HG03159 (cell line): ENCODE results near the gene EFCAB6.

ENCODE experiments used
- ATAC-seq: cut with Tn5 transposase; IDR thresholded peaks from one replicate; pipeline ENCODE4 v1.9.1; 2021; ENCODE audit warnings: mild to moderate bottlenecking, moderate library complexity; ENCODE audit not compliant: unreplicated experiment

EFCAB6 gene

DNA sequence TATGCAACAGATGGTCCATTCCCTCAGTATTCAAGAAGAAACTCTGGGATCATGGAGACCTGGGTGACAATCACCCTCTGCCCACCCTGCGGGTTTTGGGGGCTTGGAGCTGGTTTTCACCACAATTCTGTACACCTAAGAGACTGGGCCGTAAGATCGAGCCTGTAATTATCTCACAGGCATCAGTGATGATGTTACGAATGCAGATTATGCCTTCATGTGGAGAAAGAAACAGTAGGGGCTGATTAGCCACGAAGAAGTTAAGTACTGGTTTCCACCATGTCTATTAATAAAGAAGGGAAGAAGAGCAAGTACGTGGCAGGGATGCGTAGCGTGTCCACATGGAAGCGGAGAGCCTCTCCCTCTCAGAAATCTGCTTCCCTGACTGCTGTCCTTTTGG lies 5.3 kb upstream of the EFCAB6 start:
- ATAC-seq = no peak

DNA sequence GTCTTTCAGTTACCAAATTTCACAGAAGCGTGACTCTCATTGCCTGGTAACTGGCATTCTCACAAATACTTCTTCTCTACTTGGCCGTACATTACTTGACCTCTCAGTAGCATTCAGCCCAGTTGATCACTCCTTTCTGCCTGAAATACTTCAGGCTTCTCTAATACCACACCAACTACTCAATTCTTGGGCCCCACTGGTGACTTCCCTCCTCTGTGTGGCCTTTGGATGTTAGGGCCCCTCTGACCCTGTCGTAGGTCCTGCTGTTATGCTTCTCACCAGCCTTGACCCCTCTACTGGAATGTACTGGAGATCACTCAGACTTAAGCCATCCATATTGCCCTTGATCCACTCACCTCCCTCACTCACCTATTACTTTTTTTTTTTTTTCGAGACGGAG lies 2.2 kb upstream of the EFCAB6 start:
- no peak for ATAC-seq

DNA sequence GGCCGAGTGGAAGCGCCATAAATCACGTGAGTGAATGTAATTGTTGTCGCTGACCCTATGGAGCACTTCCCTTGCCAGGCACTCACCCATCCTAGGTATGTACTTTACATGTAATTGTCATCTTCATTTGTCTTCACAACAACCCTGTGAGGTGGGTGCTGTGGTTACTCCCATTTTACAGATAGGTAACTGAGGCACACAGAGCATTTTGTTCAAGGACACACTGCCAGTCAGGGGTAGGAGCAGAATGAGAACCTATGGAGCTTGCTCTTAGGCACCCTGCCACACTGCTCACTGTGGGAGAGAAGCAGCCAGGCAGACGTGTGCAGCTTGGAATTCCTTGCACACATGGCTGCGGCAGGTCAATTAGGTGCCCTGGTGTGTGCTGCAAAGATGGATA lies 785 bp upstream of the EFCAB6 start:
- no peak for ATAC-seq

DNA sequence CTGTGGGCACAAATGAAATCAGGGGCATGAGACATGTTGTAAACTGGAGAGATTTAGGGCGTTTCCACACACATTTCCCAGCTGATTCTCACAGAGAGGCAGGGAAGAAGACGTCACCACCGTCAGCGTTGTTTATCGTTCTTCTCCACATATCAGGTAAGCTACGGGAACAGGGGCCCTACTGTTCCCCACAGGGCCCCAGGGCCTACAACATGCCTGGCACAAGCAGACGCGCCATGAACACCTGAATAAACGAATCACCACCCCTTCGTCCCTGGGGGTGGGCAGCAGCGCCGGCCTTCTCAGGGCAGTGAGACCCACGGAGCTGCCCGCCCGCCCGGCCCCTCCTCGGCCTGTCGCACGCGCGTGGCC lies 342 bp downstream of the EFCAB6 start:
- peak; percentile 18 for ATAC-seq

DNA sequence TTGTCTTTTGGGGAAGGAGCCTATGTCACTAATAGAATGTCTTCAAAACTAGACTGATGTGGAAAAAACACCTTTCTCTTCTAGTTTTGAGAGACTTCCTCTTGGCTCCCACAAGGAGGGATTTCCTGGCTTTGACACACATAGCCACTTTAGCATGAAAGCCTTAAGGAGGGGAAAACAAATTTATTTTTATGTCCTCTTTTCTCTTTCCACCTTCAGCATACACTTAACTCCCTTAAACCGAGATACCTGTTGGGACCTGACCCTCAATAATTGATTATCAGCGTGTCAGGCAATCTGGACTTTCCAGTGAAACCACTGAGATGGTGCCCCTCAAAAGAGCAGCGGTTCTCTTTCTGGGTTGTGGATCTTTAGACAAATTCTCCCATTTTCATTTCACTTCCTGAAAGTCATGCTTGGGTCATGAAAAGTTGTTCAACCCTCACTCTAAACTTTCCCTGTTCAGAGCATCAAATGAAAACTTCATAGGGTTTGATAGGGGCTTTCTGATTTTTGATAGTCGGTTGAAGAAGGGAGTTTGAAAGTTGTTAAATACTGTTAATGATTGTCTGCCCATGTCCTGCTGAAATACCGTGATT lies 9.1 kb downstream of the EFCAB6 start:
- no peak for ATAC-seq

DNA sequence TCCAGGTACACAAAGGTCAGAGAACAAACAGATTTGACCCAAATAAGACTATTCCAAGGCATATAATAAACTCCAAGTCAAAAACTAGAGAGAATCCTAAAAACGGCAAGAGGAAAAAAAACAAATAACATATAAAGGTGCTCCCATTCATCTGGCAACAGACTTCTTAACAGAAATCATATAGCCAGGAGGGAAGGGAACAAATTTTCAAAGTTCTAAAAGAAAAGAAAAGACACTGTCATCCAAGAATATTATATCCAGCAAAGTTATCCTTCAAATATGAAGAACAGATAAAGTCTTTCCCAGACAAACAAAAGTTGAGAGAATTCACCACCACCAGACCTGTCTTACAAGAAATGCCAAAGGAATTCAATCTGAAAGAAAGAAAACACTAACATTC lies 11.1 kb downstream of the EFCAB6 start:
- no peak for ATAC-seq

DNA sequence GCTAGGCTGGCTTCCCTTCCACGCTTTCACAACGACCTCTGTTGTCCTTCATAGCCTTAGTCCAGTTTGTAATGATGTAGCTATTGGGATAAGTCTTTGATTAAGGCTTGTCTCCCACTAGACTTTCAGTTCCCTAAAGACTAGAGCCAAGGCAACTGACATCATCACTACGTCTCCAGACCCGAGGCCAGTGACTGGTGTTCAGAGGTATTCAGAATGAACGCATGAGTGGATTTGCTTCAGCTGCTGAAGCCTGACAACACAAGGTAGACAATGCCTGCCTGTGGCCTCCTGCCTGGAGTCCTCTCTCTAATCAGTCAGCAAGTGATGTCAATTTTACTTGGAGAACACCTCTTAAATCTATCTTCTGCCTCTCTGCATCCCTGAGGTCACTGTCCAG lies 13.6 kb downstream of the EFCAB6 start:
- ATAC-seq = no peak

DNA sequence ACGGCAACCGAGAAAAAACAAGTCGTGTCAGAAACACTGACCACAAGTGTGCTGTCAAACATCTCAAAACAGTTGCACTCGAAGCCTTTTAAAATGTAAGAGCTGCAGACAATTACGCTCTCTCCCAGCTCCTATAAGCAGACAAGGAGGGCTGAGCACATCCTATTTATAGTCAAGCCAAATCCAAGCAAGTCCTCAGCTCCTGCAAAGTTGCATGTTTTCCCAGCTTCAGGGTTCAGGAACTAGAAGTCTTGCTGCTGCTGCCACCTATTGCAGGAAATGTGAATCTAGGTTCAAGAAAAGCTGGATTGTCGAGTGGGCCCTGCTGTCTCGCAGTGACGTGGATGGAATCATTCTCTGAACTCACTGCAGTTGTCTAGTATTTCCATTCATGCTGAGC lies 15.5 kb downstream of the EFCAB6 start:
- ATAC-seq = no peak

DNA sequence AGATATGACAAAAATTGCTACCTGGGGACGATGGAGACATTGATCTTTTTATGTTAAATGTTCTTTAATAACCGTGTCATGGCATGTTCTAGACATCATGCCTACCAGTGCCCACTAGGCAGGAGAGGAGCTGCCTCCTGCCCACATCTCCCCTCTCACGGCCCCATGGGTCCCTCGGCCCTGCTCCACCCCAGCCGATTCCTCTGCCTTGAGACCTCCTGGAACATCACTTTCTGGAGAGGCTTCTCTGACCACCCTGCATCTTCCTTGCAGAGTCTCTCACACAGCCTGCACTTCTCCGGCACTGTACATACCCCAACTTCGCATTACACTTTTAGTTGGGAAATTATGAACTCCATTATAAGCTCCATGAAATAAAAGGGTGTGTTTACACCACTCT lies 16.8 kb downstream of the EFCAB6 start:
- ATAC-seq = no peak

DNA sequence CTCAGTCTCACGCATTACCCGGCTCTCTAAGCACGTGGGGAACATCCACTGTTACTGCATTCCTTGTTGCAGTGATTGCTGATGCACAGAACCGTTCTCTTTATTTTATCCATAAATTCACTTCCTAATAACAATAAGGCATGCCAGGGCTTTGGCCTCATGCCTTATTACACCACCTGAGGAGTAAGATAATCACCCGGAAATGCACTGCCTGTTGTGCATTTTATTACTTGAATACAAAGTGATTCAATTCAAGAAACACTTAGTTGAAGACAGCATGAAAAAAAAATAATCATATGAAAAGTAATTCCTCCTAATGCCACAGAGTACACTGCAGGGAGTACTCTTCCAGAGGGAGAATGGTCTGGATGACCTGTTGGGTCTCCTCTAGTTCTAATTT lies 19.2 kb downstream of the EFCAB6 start:
- ATAC-seq = no peak

DNA sequence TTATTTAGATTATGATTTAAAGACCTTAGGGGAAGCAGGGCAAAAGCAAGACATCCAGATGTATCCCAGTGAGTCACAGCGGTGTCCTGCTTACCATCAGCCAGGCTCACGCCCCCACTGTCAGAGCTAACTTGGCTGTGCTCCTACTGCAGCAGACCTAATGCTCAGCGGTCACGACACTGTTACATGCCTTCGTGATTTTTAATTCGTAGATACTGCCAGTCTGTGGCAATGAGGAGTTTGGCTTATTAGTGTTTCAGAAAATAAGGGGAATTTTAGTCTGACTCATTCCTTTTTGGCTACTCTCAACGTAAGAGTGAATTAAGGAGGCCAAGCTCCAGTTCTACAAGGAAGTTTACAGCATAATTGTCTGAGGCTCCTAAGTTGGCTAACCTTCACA lies 22.7 kb downstream of the EFCAB6 start:
- no peak for ATAC-seq

DNA sequence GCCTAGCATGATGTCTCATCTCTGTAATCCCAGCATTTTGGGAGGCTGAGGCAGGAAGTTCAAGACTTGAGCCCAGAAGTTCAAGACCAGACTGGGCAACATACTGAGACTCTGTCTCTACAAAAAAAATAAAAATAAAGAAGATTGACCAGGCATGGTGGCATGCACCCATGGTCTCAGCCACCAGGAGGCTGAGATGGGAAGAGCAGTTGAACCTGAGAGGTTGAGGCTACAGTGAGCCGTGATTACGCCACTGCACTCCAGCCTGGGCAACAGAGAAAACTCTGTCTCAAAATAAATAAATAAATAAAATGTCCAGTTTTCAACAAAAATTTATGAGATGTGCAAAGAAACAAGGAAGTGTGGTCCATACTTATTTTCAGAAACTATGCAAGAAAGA lies 28.3 kb downstream of the EFCAB6 start:
- no peak for ATAC-seq

DNA sequence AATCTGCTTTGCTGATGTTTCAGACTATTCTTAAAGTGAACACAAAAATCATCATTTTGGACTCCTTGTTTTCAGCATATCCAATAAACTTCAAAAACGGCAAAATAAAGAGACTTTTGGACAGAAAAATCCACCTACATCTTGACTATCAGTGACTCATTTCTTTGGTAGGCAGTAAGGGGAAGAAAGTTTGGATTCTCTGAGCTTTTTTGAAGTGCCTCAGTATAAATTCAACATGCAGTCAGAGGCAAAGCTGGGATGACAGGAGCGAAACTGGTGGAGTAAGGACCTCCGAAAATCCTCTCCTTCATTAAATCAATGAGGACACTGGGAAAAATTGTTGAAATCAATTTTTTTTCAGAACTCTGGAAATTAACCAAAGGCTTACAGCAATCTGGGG lies 29.7 kb downstream of the EFCAB6 start:
- no peak for ATAC-seq

DNA sequence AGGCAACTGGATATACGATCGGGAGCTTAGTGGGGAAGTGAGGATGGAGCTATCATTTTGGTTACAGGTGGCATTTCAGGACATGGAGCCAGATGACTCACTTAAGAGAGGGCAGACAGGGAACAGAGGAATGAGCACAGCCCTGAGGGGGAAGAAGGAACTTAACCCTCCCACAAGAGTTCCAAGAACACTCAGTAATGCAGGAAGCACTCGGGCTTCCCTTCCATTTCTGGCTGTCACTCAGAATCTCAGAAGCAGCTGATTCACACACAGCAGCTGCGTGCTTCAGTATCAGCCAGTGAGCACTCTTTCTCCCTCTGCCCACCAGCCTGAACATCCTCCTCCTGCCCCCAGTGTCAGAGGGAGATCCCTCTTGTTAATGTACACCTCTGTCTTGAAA lies 34.8 kb downstream of the EFCAB6 start:
- no peak for ATAC-seq

DNA sequence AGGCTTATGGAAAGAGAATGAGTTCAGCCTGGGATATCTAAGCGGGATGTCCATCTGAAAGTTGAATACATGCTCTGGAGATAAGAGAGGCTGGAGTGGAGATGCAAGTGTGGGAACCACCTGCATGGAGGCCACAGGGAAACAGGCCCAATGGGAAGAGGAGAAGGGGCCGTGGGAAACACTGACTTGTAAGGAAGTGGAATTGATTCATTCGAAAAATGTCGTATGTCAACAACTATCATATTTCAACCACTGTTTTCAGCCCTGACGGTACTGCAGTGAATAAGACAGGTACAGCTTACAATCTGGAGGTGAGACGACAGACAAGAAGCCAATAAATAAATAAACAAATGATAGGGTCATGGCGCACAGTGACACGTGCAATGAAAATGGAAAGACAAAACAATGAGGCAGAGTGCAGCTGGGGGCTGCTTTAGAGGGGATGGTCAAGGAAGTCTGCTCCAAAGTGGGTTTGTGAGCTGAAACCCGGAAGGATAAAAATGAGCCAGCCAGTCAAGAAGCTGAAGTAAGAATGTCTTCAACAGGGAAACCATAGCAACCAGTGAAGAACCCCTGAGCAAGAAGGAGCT lies 35.9 kb downstream of the EFCAB6 start:
- no peak for ATAC-seq

DNA sequence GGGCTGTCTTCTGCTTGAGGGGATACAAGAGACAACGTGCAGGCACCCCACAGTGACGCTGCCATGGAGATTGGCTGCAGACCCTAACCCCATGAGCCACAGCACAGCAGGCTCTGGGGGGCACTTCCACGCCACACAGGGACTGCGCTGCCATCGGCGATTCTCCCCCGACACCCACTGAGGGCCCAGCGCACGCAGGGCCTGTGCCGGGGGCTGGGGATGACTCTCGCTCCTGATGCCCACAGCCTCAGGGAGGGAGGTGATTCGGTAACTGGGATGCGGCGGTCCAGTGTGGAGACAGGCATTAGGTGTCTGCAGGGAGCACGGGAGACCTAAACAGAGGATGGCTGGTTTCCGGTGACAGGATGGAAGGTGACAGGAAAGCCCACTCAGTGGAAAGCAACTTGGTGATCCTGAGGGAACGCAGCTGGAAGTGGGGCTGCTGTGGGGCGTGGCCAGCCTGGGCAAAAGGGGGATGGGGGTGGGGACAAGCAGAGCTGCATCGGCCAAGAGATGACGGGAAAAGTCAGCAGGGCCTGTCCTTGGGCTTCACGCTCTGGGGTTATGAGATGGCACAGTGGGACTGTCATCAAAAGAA lies 37.7 kb downstream of the EFCAB6 start:
- ATAC-seq = no peak

DNA sequence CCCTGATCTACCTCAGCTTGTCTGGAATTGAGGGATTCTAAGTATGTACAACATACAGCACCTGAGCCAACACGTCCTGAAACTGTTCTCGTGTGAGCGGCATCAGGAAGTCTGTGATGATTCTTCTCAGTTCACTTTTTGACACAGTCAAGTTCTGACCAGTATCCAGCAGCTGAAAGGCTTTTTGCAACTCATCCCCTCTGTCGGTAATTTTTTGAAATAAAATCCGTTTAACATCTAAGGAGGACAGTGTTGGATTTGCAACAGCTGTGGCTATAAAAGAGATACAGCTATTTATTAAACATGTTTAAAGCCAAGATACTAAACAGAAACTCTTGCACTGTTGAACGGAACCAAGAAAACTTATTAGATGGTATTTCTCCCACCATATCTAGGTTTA lies 39.3 kb downstream of the EFCAB6 start:
- ATAC-seq = no peak

DNA sequence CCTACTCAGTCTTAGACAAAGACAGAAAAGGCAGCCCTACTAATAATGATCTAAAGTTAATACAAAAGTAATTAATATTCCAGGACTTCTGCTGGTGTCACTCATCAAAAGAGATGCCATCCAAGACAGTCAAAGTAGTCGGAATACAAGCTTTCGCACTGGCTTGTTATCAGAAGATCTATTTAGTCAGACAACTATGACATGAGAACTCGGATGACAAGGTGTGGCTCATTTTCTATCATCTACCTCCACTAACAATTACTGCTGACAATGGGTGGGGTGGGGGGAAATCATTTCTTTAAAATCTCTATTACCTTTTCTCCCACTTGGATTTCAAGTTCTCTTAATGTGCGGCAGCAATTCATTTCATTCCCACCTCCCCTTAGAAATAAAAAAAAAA lies 56.7 kb downstream of the EFCAB6 start:
- no peak for ATAC-seq

DNA sequence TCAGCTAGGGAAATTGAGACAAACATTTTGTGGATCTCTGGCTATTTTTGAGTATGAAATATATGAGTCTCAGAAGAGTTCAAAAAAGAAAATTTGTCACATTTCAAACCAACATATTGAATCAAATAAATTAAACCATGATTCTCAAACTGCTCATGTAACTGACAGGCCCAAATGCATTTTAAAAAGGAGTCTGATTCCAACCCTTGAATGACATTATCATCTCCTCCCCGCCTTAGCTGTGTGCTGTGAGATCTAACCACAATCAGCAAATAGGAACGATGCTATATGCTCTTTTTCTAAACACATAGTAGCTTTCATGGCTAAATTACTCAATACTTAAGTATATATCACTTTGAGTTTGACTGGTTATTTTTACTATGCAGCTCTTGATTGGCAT lies 57.1 kb downstream of the EFCAB6 start:
- ATAC-seq = no peak

DNA sequence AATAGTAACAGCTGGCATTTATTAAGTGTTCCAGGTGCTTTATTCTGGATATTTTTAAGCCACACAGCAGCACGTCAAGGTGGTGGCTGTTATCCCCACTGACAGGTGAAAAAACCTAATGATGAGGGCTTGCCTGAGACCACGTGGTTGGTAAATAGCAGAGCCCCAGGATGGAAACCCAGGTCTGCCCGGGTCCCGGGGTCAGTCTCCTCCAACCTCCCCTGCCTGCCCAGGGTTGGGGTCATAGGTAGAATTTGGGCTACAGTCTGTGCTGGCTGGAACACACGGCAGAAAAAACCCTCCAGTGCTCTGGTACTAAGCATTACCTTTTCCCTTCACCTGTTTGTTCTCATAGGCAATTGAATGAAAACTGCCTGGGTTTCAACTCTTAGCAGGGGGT lies 57.9 kb downstream of the EFCAB6 start:
- no peak for ATAC-seq

DNA sequence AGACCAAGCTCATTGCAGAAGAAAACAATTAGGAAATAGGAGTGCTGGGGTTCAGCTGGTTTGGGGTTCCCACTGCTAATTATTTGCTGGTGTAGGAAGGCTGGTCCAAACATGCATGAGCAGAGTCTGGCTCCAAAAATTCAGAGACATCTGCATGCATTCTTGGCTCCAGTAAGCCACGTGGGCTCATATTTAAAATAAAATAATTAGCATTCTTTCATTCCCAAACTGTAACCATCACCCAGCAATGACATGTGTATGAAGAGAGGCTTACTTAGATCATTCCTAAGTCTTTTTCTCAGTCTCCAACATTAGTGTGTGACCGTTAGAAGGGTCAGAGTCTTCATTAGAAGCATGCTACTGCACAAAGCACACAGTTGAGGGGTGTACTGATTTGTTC lies 58.4 kb downstream of the EFCAB6 start:
- no peak for ATAC-seq

DNA sequence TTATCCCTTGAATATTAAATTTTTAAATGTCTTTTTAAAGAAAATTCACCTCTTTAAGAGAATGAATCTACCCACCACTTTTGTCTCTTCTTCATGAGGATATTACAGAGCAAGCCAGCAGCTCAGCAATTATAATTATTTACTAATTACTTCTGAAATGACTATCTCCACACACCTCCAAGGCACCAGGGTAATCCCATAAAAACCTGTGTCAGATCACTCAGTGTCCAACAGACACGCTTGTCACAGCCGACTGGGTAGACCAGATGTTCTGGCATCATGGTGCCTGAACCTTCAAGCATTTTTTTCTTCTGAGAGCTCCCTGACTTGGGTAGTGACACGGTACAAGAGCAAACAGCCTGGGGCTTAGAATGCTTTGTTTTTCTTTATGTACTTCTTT lies 61.4 kb downstream of the EFCAB6 start:
- no peak for ATAC-seq

DNA sequence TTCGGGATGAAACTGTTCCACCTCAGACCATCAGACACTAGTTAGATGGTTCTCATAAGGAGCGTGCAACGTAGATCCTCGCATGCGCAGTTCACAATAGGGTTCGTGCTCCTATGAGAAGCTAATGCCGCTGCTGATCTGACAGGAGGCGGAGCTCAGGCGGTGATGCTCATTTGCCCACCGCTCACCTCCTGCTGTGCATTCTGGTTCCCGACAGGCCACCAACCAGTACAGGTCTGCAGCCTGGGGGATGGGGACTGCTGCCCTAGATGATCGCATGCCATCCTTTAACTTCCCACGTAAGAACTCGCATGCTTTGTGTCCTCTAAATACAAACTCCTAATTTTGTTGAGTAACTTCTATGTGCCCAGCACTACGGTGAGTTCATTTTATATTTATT lies 62.6 kb downstream of the EFCAB6 start:
- no peak for ATAC-seq
